Measurements from ENCODE around the gene SOX9.

SOX9 gene

GRCh38 chr17:72121164-72122009, 567 bp downstream of the SOX9 start:
- Histone ChIP-seq H3K27me3 (ENCODE audit: low read length) (no peaks in the 10 kb centered on the region), H2AFZ (ENCODE audit: low read depth, low read length, severe bottlenecking) (no peak overlapping the region)

GRCh38 chr17:72122010-72122764, 1.4 kb downstream of the SOX9 start:
- no peaks in the 10 kb centered on the region for H3K79me2 ChIP-seq (ENCODE audit: insufficient read depth, low read length)
- no peak overlapping the region for H3K27ac ChIP-seq (ENCODE audit: low read depth, low read length)
- TF ChIP-seq CTCF (IDR thresholded peaks at IDR 0.05; ENCODE audit: insufficient read depth, low read length, poor library complexity, severe bottlenecking): no peak
- TF ChIP-seq EZH2phosphoT487 (conservative IDR thresholded peaks at IDR 0.05; ENCODE audit: low read length): no peak
- no peak overlapping the region for H2AFZ ChIP-seq (ENCODE audit: low read depth, low read length, severe bottlenecking)
- H3F3A ChIP-seq (ENCODE audit: insufficient read depth): no peaks in the 10 kb centered on the region
- no peaks in the 10 kb centered on the region for H3K9me3 ChIP-seq (ENCODE audit: insufficient read depth, low read length)
- H3K9ac ChIP-seq (ENCODE audit: low read length): no peak overlapping the region
- H3K27me3 ChIP-seq (ENCODE audit: low read length): no peaks in the 10 kb centered on the region
- H4K20me1 ChIP-seq (ENCODE audit: low read depth, low read length): no peaks in the 10 kb centered on the region
- H3K36me3 ChIP-seq (ENCODE audit: low read length): no peaks in the 10 kb centered on the region
- no peaks in the 10 kb centered on the region for H3K9me2 ChIP-seq (replicated peaks; ENCODE audit: insufficient read depth, low read length)
- H3K4me3 ChIP-seq (ENCODE audit: insufficient read depth, low read length, poor library complexity, severe bottlenecking): no peak overlapping the region
- no peak overlapping the region for H3K4me2 ChIP-seq (ENCODE audit: low read depth, low read length, poor library complexity, severe bottlenecking)

More at GRCh38 chr17:72121164-72122009, 567 bp downstream of the SOX9 start:
- no peaks in the 10 kb centered on the region for H3F3A ChIP-seq (ENCODE audit: insufficient read depth)
- no peak overlapping the region for H3K4me2 ChIP-seq (ENCODE audit: low read depth, low read length, poor library complexity, severe bottlenecking)
- no peak overlapping the region for H3K27ac ChIP-seq (ENCODE audit: low read depth, low read length)
- no peaks in the 10 kb centered on the region for H4K20me1 ChIP-seq (ENCODE audit: low read depth, low read length)
- H3K79me2 ChIP-seq (ENCODE audit: insufficient read depth, low read length): no peaks in the 10 kb centered on the region
- TF ChIP-seq CTCF (IDR thresholded peaks at IDR 0.05; ENCODE audit: insufficient read depth, low read length, poor library complexity, severe bottlenecking) (no peak), EZH2phosphoT487 (conservative IDR thresholded peaks at IDR 0.05; ENCODE audit: low read length) (0 out of 2 replicates have a peak, but pooled peaks have one; percentile 46)
- H3K4me3 ChIP-seq (ENCODE audit: insufficient read depth, low read length, poor library complexity, severe bottlenecking): no peak overlapping the region
- H3K9me2 ChIP-seq (replicated peaks; ENCODE audit: insufficient read depth, low read length): no peaks in the 10 kb centered on the region
- no peak overlapping the region for H3K9ac ChIP-seq (ENCODE audit: low read length)
- H3K36me3 ChIP-seq (ENCODE audit: low read length): no peaks in the 10 kb centered on the region
- no peaks in the 10 kb centered on the region for H3K9me3 ChIP-seq (ENCODE audit: insufficient read depth, low read length)

- no peak overlapping the region for H3K4me3 ChIP-seq (ENCODE audit: insufficient read depth, low read length, poor library complexity, severe bottlenecking)
- H2AFZ ChIP-seq (ENCODE audit: low read depth, low read length, severe bottlenecking): no peak overlapping the region
- H3F3A ChIP-seq (ENCODE audit: insufficient read depth): no peaks in the 10 kb centered on the region
- no peaks in the 10 kb centered on the region for H3K27me3 ChIP-seq (ENCODE audit: low read length)
- H3K9me2 ChIP-seq (replicated peaks; ENCODE audit: insufficient read depth, low read length): no peaks in the 10 kb centered on the region
- no peak for TF ChIP-seq CTCF (IDR thresholded peaks at IDR 0.05; ENCODE audit: insufficient read depth, low read length, poor library complexity, severe bottlenecking)
- TF ChIP-seq EZH2phosphoT487 (conservative IDR thresholded peaks at IDR 0.05; ENCODE audit: low read length): no peak
- no peak overlapping the region for H3K4me2 ChIP-seq (ENCODE audit: low read depth, low read length, poor library complexity, severe bottlenecking)
- no peaks in the 10 kb centered on the region for H4K20me1 ChIP-seq (ENCODE audit: low read depth, low read length)
- no peaks in the 10 kb centered on the region for H3K79me2 ChIP-seq (ENCODE audit: insufficient read depth, low read length)
- no peak overlapping the region for H3K9ac ChIP-seq (ENCODE audit: low read length)
- no peaks in the 10 kb centered on the region for H3K9me3 ChIP-seq (ENCODE audit: insufficient read depth, low read length)
- no peaks in the 10 kb centered on the region for H3K36me3 ChIP-seq (ENCODE audit: low read length)
- H3K27ac ChIP-seq (ENCODE audit: low read depth, low read length): no peak overlapping the region
Observed at GRCh38 chr17:72122765-72123529, 2.1 kb downstream of the SOX9 start.
